CD8-positive, alpha-beta memory T cell (primary cell): Measurements from ENCODE around the gene AFP. TPM values are rescaled to one million over a fixed set of nuclear protein-coding genes. Genes with fewer than 3 reads are reported as not detected.
"Not testable (repeated sequence)": the region's sequence is repeated elsewhere in the genome, so short reads cannot be mapped to it uniquely, and the experiment has no call there.

Experiments
- CTCF ChIA-PET: fragments of 350-600 bp; sonication (Branson Sonifier 250); formaldehyde crosslinking; loops from one replicate; lab custom pipeline; 2021; ENCODE audit warnings: antibody characterized with exemption; lab: Charles Lee
- POLR2A ChIA-PET: fragments of 350-600 bp; sonication (Branson Sonifier 250); formaldehyde crosslinking; loops from one replicate; lab custom pipeline; 2021; ENCODE audit warnings: antibody characterized with exemption; lab: Charles Lee
- DNase-seq, 5 donors: peaks; one replicate each; pipeline versions ENCODE4 v3.0.0 to v3.0.0-alpha.2; 2020 to 2022; ENCODE audit warnings: mixed read lengths in 1 of 5
- H3K27ac ChIP-seq: one replicate; pipeline ENCODE4 v1.7.0; 2013; ENCODE audit warnings: low read depth, mild to moderate bottlenecking, low read length, moderate library complexity
- H3K27me3 ChIP-seq: 2 replicates; pipeline ENCODE4 v1.7.0; 2013; ENCODE audit warnings: low read length, mild to moderate bottlenecking; ENCODE audit not compliant: insufficient read depth, poor library complexity, severe bottlenecking
- H3K36me3 ChIP-seq: 2 replicates; pipeline ENCODE4 v1.7.0; 2013; ENCODE audit warnings: mild to moderate bottlenecking, low read length, moderate library complexity; ENCODE audit not compliant: insufficient read depth
- H3K4me1 ChIP-seq: 2 replicates; pipeline ENCODE4 v1.7.0; 2013; ENCODE audit warnings: mild to moderate bottlenecking, low read length, moderate library complexity; ENCODE audit not compliant: insufficient read depth
- H3K4me3 ChIP-seq: 2 replicates; pipeline ENCODE4 v1.7.0; 2013; ENCODE audit warnings: mild to moderate bottlenecking, low read length
- H3K9me3 ChIP-seq: 2 replicates; pipeline ENCODE4 v1.7.0; 2013; ENCODE audit warnings: mild to moderate bottlenecking, low read length
- H3K27ac Mint-ChIP-seq, 8 donors: one replicate each; pipeline ENCODE4 v1.8.0; 2020 to 2021; ENCODE audit warnings: mixed read lengths in 8 of 8, mild to moderate bottlenecking in 6 of 8, inconsistent platforms in 3 of 8, moderate library complexity in 3 of 8
- H3K27me3 Mint-ChIP-seq, 2 donors: one replicate each; pipeline ENCODE4 v1.8.0; 2020 to 2021; ENCODE audit warnings: mixed read lengths in 2 of 2, mild to moderate bottlenecking in 1 of 2, moderate library complexity in 1 of 2
- H3K36me3 Mint-ChIP-seq, 3 donors: one replicate each; pipeline ENCODE4 v1.8.0; 2020 to 2021; ENCODE audit warnings: mixed read lengths in 3 of 3, inconsistent platforms in 1 of 3, mild to moderate bottlenecking in 1 of 3
- H3K4me1 Mint-ChIP-seq, 3 donors: one replicate each; pipeline ENCODE4 v1.8.0; 2020 to 2021; ENCODE audit warnings: mixed read lengths in 3 of 3, inconsistent platforms in 1 of 3, mild to moderate bottlenecking in 1 of 3
- H3K4me3 Mint-ChIP-seq, 7 donors: one replicate each; pipeline ENCODE4 v1.8.0; 2020 to 2021; ENCODE audit warnings: mixed read lengths in 7 of 7, mild to moderate bottlenecking in 6 of 7, moderate library complexity in 4 of 7, inconsistent platforms in 2 of 7
- H3K9me3 Mint-ChIP-seq, 5 donors: one replicate each; pipeline ENCODE4 v1.8.0; 2020 to 2022; ENCODE audit warnings: mixed read lengths in 5 of 5, mild to moderate bottlenecking in 3 of 5, moderate library complexity in 2 of 5, inconsistent platforms in 1 of 5
- polyA plus RNA-seq: library from polyadenylated mRNA; unstranded; fragments of 300-500 nt; fragmentation: Illumina TruSeq; gene quantifications from one replicate; pipeline ENCODE4 v1.2.3, GENCODE V29; 2021
- total RNA-seq, 2 experiments: library from RNA; stranded (reverse); gene quantifications; one replicate each; pipeline ENCODE4 v1.2.3, GENCODE V29; 2021

AFP gene
- total RNA-seq (not detected), polyA plus RNA-seq (not detected)

GRCh38 chr4:73435984-73436383, at the start of gene AFP:
AFP (plus strand) TSS chr4:73436221; CDS start chr4:73436263, 42 bp downstream.
- no peaks in the 10 kb centered on the region for H3K4me1 ChIP-seq
- no peaks in the 10 kb centered on the region for H3K36me3 Mint-ChIP-seq
- no peak within 1 kb of the TSS for H3K4me3 Mint-ChIP-seq
- peaks cover 0 to 1% of the 10 kb centered on the region in 2 donors for H3K27me3 Mint-ChIP-seq
- no peak for DNase-seq
- no peaks in the 10 kb centered on the region for H3K27me3 ChIP-seq
- H3K36me3 ChIP-seq = no peaks in the 10 kb centered on the region
- H3K4me3 ChIP-seq = no peak within 1 kb of the TSS
- no peak within 1 kb of the TSS for H3K27ac Mint-ChIP-seq
- H3K27ac ChIP-seq = no peak within 1 kb of the TSS
- no peaks in the 10 kb centered on the region for H3K9me3 ChIP-seq
- no peaks in the 10 kb centered on the region for H3K9me3 Mint-ChIP-seq
- no peaks in the 10 kb centered on the region for H3K4me1 Mint-ChIP-seq
- CTCF ChIA-PET = no interaction called here
- POLR2A ChIA-PET = no interaction called here

GRCh38 chr4:73387552-73387951, 48.5 kb upstream of the AFP start:
- ChIA-PET CTCF (no interaction called here), POLR2A (no interaction called here)
- H3K4me1 Mint-ChIP-seq = no peaks in the 10 kb centered on the region
- no peaks in the 10 kb centered on the region for H3K9me3 ChIP-seq
- H3K36me3 Mint-ChIP-seq = no peaks in the 10 kb centered on the region
- H3K4me3 ChIP-seq = no peak overlapping the region
- peaks cover 0 to 3% of the 10 kb centered on the region in 2 donors for H3K27me3 Mint-ChIP-seq
- peaks cover 0 to 10% (median 5%) of the 10 kb centered on the region in 5 donors for H3K9me3 Mint-ChIP-seq
- H3K4me1 ChIP-seq = no peaks in the 10 kb centered on the region
- H3K27me3 ChIP-seq = no peaks in the 10 kb centered on the region
- H3K4me3 Mint-ChIP-seq = no peak overlapping the region
- no peak overlapping the region for H3K27ac ChIP-seq
- DNase-seq = no peak
- H3K36me3 ChIP-seq = no peaks in the 10 kb centered on the region
- H3K27ac Mint-ChIP-seq = no peak overlapping the region

GRCh38 chr4:73388887-73389286, 47.1 kb upstream of the AFP start:
- H3K27me3 Mint-ChIP-seq = peaks cover 0 to 3% of the 10 kb centered on the region in 2 donors

GRCh38 chr4:73389663-73390062, 46.4 kb upstream of the AFP start:
- H3K27ac ChIP-seq, H3K4me1 Mint-ChIP-seq, H3K36me3 ChIP-seq, DNase-seq, H3K4me1 ChIP-seq, H3K27me3 Mint-ChIP-seq, H3K9me3 ChIP-seq, H3K4me3 Mint-ChIP-seq, H3K27me3 ChIP-seq, H3K36me3 Mint-ChIP-seq, H3K27ac Mint-ChIP-seq, CTCF ChIA-PET, POLR2A ChIA-PET, H3K4me3 ChIP-seq: not testable (repeated sequence)
- peaks cover 0 to 13% (median 6%) of the 10 kb centered on the region in 5 donors for H3K9me3 Mint-ChIP-seq

More at GRCh38 chr4:73388887-73389286, 47.1 kb upstream of the AFP start:
- Histone ChIP-seq H3K9me3 (no peaks in the 10 kb centered on the region), H3K27me3 (no peaks in the 10 kb centered on the region), H3K36me3 (no peaks in the 10 kb centered on the region), H3K4me1 (no peaks in the 10 kb centered on the region), H3K4me3 (no peak overlapping the region), H3K27ac (no peak overlapping the region)
- H3K9me3 Mint-ChIP-seq = peaks cover 0 to 12% (median 5%) of the 10 kb centered on the region in 5 donors
- H3K4me3 Mint-ChIP-seq = no peak overlapping the region
- no peak for DNase-seq
- no peaks in the 10 kb centered on the region for H3K36me3 Mint-ChIP-seq
- POLR2A ChIA-PET = no interaction called here
- no peak overlapping the region for H3K27ac Mint-ChIP-seq
- no peaks in the 10 kb centered on the region for H3K4me1 Mint-ChIP-seq
- CTCF ChIA-PET = no interaction called here

GRCh38 chr4:73391774-73392173, 44.2 kb upstream of the AFP start:
- no peaks in the 10 kb centered on the region for H3K27me3 ChIP-seq
- ChIA-PET POLR2A (no interaction called here), CTCF (no interaction called here)
- no peak overlapping the region for H3K27ac ChIP-seq
- peak overlapping the region in 1 of 8 donors; percentile 44 for H3K27ac Mint-ChIP-seq
- peaks cover 0 to 8% (median 0%) of the 10 kb centered on the region in 5 donors for H3K9me3 Mint-ChIP-seq
- no peaks in the 10 kb centered on the region for H3K36me3 Mint-ChIP-seq
- no peaks in the 10 kb centered on the region for H3K4me1 Mint-ChIP-seq
- no peak overlapping the region for H3K4me3 ChIP-seq
- no peak for DNase-seq
- H3K4me1 ChIP-seq = no peaks in the 10 kb centered on the region
- no peaks in the 10 kb centered on the region for H3K9me3 ChIP-seq
- peaks cover 0 to 5% of the 10 kb centered on the region in 2 donors for H3K27me3 Mint-ChIP-seq
- no peak overlapping the region for H3K4me3 Mint-ChIP-seq
- no peaks in the 10 kb centered on the region for H3K36me3 ChIP-seq

GRCh38 chr4:73392936-73393335, 43.1 kb upstream of the AFP start:
- no peaks in the 10 kb centered on the region for H3K9me3 ChIP-seq
- Mint-ChIP-seq H3K27ac (no peak overlapping the region), H3K36me3 (no peaks in the 10 kb centered on the region), H3K27me3 (peaks cover 0 to 7% of the 10 kb centered on the region in 2 donors), H3K9me3 (peaks cover 0 to 8% (median 0%) of the 10 kb centered on the region in 5 donors), H3K4me3 (no peak overlapping the region), H3K4me1 (no peaks in the 10 kb centered on the region)
- H3K27me3 ChIP-seq = no peaks in the 10 kb centered on the region
- H3K36me3 ChIP-seq = no peaks in the 10 kb centered on the region
- H3K4me1 ChIP-seq = no peaks in the 10 kb centered on the region
- no peak for DNase-seq
- no peak overlapping the region for H3K27ac ChIP-seq
- H3K4me3 ChIP-seq = no peak overlapping the region
- POLR2A ChIA-PET = no interaction called here
- CTCF ChIA-PET = no interaction called here

- Histone ChIP-seq H3K4me3 (no peak overlapping the region), H3K27ac (no peak overlapping the region), H3K4me1 (no peaks in the 10 kb centered on the region), H3K36me3 (no peaks in the 10 kb centered on the region), H3K27me3 (no peaks in the 10 kb centered on the region), H3K9me3 (no peaks in the 10 kb centered on the region)
- DNase-seq = no peak
- peaks cover 0 to 4% (median 0%) of the 10 kb centered on the region in 5 donors for H3K9me3 Mint-ChIP-seq
- no peak overlapping the region for H3K4me3 Mint-ChIP-seq
- H3K27me3 Mint-ChIP-seq = peaks cover 0 to 7% of the 10 kb centered on the region in 2 donors
- ChIA-PET CTCF (no interaction called here), POLR2A (no interaction called here)
- no peaks in the 10 kb centered on the region for H3K4me1 Mint-ChIP-seq
- no peaks in the 10 kb centered on the region for H3K36me3 Mint-ChIP-seq
- H3K27ac Mint-ChIP-seq = no peak overlapping the region
These were observed 39.7 kb upstream of the AFP start for GRCh38 chr4:73396304-73396703.

GRCh38 chr4:73396993-73397972, 38.7 kb upstream of the AFP start:
- Mint-ChIP-seq H3K4me1 (no peaks in the 10 kb centered on the region), H3K27ac (no peak overlapping the region), H3K9me3 (peaks cover 0 to 4% (median 0%) of the 10 kb centered on the region in 5 donors), H3K4me3 (no peak overlapping the region), H3K36me3 (no peaks in the 10 kb centered on the region), H3K27me3 (peaks cover 0 to 7% of the 10 kb centered on the region in 2 donors)
- Histone ChIP-seq H3K4me3 (no peak overlapping the region), H3K36me3 (no peaks in the 10 kb centered on the region), H3K27me3 (no peaks in the 10 kb centered on the region), H3K4me1 (no peaks in the 10 kb centered on the region), H3K9me3 (no peaks in the 10 kb centered on the region), H3K27ac (no peak overlapping the region)
- DNase-seq = no peak
- POLR2A ChIA-PET = no interaction called here
- CTCF ChIA-PET = no interaction called here
